AG04450 (cell line): ENCODE measurements around the gene NCCRP1. TPM values are rescaled to one million over a fixed set of nuclear protein-coding genes. Genes with fewer than 3 reads are reported as not detected.

Source experiments
- CTCF ChIA-PET: fragments of 300-600, 350-600 bp; formaldehyde crosslinking; extraction: SDS; loops from one replicate; lab custom pipeline; 2022; ENCODE audit warnings: antibody characterized with exemption, inconsistent platforms; lab: Charles Lee
- POLR2A ChIA-PET: fragments of 350-600 bp; formaldehyde crosslinking; extraction: SDS; loops from one replicate; lab custom pipeline; 2021; ENCODE audit warnings: antibody characterized with exemption, inconsistent platforms; lab: Yijun Ruan, JAX
- DNase-seq: peaks from one replicate; pipeline ENCODE4 v3.0.0-alpha.2; 2011; ENCODE audit warnings: low read depth, low spot score
- H3K27ac ChIP-seq: one replicate; pipeline ENCODE4 v1.5.1; 2012; ENCODE audit warnings: low read depth, low read length, control low read depth
- H3K27me3 ChIP-seq: one replicate; pipeline ENCODE4 v1.6.0; 2012; ENCODE audit warnings: low read length; ENCODE audit not compliant: control insufficient read depth, insufficient read depth
- H3K4me3 ChIP-seq: 2 replicates; pipeline ENCODE4 v1.5.1; 2011; ENCODE audit warnings: mild to moderate bottlenecking, low read depth, low read length, control low read depth
- H3K9me3 ChIP-seq: 2 replicates; pipeline ENCODE4 v1.5.1; 2012; ENCODE audit warnings: low read length; ENCODE audit not compliant: control insufficient read depth, insufficient read depth
- CTCF ChIP-seq: IDR thresholded peaks from 2 replicates; pipeline ENCODE4 v1.5.1; 2011; ENCODE audit warnings: low read depth, low read length, control low read depth, inconsistent platforms
- polyA plus RNA-seq: library from polyadenylated mRNA; depleted of rRNA; stranded (reverse); fragments of >200 nt; gene quantifications from 2 replicates; pipeline ENCODE4 v1.2.3, GENCODE V29; 2011

The NCCRP1 gene
- polyA plus RNA-seq, 1 experiment: not detected

DNA sequence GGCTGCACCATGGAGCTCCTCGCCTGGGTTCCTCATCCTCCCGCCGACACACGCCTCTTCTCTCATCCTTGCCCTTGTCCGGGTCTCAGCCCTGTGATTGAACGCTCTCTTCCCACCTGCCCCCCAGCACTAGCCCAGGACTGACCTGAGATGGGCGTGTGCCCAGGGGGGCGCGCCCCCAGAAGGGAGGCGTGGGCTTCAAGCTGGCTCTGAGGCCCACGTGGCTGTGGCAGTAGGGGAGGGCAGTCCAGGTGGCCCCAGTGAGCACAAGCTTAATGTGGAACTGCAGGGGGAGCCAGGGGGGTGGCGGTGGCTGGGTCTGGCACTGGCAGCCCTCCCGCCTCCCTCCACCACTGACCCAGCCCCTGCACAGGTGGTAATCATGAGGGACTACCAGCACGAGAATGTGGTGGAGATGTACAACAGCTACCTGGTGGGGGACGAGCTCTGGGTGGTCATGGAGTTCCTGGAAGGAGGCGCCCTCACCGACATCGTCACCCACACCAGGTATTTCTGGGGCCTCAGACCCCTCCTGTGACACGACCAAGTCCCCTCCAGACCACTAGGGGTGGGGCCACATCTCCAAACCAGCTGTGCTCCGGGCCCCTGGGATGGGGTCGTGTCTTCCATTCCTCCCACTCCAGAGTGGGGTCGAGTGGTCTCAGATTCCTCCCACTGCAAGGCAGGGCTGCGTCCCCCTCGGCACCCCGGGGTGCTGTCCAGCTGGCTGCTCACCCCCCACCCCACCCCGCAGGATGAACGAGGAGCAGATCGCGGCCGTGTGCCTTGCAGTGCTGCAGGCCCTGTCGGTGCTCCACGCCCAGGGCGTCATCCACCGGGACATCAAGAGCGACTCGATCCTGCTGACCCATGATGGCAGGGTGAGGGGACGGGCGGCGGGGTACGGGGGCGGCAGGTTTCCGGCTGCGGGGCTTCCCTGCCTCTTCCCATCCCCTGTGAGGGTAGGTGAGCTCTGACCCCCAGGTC lies 21.9 kb upstream of the NCCRP1 start:
- no peak overlapping the region for H3K27ac ChIP-seq
- H3K9me3 ChIP-seq: no peaks in the 10 kb centered on the region
- ChIA-PET POLR2A (no interaction called here), CTCF (no interaction called here)
- no peak for TF ChIP-seq CTCF
- H3K4me3 ChIP-seq: no peak overlapping the region
- DNase-seq: no peak
- no peaks in the 10 kb centered on the region for H3K27me3 ChIP-seq

GRCh38 chr19:39175564-39175963 lies 21.2 kb upstream of the NCCRP1 start:
- Histone ChIP-seq H3K9me3 (no peaks in the 10 kb centered on the region), H3K27me3 (no peaks in the 10 kb centered on the region), H3K27ac (no peak overlapping the region), H3K4me3 (no peak overlapping the region)
- DNase-seq: no peak
- ChIA-PET CTCF (no interaction called here), POLR2A (no interaction called here)
- no peak for TF ChIP-seq CTCF

GRCh38 chr19:39177110-39177699 lies 19.6 kb upstream of the NCCRP1 start:
- POLR2A ChIA-PET: no interaction called here
- DNase-seq: no peak
- Histone ChIP-seq H3K4me3 (no peak overlapping the region), H3K9me3 (no peaks in the 10 kb centered on the region), H3K27ac (no peak overlapping the region), H3K27me3 (no peaks in the 10 kb centered on the region)
- CTCF ChIA-PET: no interaction called here
- no peak for TF ChIP-seq CTCF

DNA sequence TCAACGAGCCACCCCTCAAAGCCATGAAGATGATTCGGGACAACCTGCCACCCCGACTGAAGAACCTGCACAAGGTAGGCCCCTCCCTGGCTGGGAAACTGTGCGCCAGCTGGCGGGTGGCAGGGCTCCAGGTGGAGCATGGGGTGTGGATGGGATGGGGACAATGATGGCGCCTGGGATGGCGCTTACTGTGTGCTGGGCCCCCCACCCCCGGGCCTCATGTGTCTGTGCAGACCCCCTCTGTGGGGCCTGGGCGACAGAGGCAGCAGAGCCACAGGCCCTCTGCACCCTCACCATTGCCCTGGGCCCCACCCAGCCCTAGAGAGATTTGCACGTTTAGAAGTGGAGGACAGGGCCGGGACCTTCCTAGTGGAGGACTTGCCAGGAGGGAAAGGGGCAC lies 19.0 kb upstream of the NCCRP1 start:
- no peak for DNase-seq
- Histone ChIP-seq H3K27me3 (no peaks in the 10 kb centered on the region), H3K9me3 (no peaks in the 10 kb centered on the region), H3K27ac (no peak overlapping the region), H3K4me3 (no peak overlapping the region)
- POLR2A ChIA-PET: no interaction called here
- CTCF ChIA-PET: no interaction called here
- no peak for TF ChIP-seq CTCF
